Sciatic nerve (tissue), 2 donors: ENCODE measurements around the gene HNF1B. TPM values are rescaled to one million over a fixed set of nuclear protein-coding genes. Genes with fewer than 3 reads are reported as not detected.
"Not testable (repeated sequence)": the region's sequence is repeated elsewhere in the genome, so short reads cannot be mapped to it uniquely, and the experiment has no call there.

ENCODE experiments used
- ATAC-seq: fragments of 200-7000 bp; cut with Tn5 transposase; one replicate; pipeline ENCODE4 v1.9.1; 2020; ENCODE audit warnings: mild to moderate bottlenecking, moderate library complexity
- DNase-seq: peaks from one replicate; pipeline ENCODE4 v3.0.0-alpha.2; 2020; ENCODE audit warnings: low spot score
- intact Hi-C: fragments of 100-400 bp; cut with DNase I; formaldehyde crosslinking; loops from one replicate; pipeline ENCODE4 v1.14.2; 2022
- total RNA-seq: library from RNA; stranded (reverse); fragmentation: NEBNext Ultra II Directional; extraction: Animal tissue kit (Norgen Biotek cat#: 25700); gene quantifications from one replicate; pipeline ENCODE4 v1.2.1, GENCODE V29; 2021
- donor health status: DM: no; HTN: no; CAD: no.
- donor health status: DM: no; HTN: no; CAD: no.

The HNF1B gene
- total RNA-seq, 1 donor from 2014 or later = not detected

DNA sequence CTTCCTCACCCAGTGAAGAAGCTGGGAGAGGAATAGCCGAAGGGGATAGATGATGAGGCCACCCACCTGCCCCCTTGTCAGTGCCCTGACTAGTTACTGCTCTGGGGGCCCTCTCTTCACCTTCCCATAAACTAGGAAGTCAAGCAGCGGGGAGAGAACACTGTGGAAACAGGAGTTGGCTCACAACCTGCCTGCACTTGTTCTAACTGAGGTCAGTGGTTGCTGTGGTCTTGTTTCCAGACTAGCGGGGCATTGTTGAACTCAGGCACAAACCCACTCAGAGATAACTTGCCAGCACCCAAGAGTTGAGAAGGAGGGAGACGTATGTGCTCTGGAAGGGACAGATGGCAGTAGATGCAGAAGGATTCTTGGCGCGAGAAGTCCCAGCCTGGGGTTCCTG lies 53.1 kb downstream of the HNF1B start:
- no peak for ATAC-seq
- DNase-seq = no peak
- intact Hi-C loops = no loop called here

DNA sequence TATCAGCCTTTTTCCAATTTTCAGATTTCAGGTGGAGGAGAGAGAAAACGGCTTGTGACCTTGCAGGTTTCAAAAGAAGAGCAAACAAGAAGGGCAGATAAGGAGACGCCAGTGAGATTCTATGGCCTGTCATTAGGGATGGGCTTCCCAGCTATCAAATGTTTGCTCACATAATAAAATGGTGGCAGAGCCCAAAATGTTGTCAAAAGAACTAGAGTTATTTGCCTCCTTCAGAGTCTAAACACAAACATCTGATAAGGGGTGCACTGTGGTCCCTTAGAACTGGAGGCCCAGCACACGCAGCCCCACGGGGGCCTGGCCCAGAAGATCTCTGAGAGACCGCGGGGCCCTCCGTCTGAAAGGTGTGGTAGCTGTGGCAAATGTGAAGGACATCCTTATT lies 55.5 kb downstream of the HNF1B start:
- ATAC-seq (no peak), DNase-seq (no peak)
- intact Hi-C loops = no loop called here

DNA sequence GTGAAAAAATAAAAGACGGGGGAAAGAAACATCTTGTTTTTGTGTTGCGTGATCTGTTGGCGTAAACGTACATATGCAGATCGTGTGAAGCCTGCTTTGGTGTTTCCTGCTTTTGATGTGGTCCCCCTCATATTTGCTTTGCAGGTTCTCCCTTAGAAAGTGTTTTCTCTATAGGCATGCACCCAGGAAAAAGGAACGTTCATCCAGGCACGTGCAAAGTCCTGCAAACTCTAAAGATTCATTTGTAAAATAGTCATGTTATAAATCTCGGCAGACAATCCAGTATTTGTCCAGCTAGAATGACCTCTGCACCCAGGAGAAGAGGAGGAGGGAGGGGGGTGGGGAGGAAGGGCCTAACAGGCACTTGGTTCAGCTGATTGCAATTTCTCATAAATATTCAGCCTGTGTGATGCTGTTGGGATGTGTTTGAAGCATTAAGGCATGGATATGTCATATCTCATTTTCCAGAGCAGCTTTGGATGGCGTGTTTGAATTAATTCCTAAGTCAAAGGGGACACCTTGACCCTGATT lies 61.3 kb downstream of the HNF1B start:
- intact Hi-C loops = no loop called here
- no peak for ATAC-seq
- no peak for DNase-seq

DNA sequence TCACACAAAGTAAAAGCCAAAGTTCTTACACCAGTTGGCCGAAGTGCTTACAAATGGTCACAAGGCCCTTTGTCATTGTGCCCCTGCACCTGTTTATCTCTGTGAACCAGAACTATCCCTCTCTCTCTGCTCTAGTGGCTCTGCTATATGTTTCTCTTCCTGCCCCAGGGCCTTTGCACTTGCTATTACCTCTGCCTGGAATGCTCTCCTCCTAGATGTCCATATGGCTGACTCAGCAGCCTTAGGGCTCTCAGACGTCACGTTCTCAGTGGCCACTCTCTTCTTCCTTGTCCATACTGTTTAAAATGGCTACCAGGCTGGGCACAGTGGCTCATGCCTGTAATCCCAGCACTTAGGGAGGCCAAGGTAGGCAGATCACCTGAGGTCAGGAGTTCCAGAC lies 62.9 kb downstream of the HNF1B start:
- ATAC-seq (no peak), DNase-seq (no peak)
- intact Hi-C loops = no loop called here

DNA sequence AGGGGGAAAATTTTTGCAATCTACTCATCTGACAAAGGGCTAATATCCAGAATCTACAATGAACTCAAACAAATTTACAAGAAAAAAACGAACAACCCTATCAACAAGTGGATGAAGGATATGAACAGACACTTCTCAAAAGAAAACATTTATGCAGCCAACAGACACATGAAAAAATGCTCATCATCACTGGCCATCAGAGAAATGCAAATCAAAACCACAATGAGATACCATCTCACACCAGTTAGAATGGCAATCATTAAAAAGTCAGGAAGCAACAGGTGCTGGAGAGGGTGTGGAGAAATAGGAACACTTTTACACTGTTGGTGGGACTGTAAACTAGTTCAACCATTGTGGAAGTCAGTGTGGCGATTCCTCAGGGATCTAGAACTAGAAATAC lies 64.9 kb downstream of the HNF1B start:
- ATAC-seq, intact Hi-C loops, DNase-seq: not testable (repeated sequence)

DNA sequence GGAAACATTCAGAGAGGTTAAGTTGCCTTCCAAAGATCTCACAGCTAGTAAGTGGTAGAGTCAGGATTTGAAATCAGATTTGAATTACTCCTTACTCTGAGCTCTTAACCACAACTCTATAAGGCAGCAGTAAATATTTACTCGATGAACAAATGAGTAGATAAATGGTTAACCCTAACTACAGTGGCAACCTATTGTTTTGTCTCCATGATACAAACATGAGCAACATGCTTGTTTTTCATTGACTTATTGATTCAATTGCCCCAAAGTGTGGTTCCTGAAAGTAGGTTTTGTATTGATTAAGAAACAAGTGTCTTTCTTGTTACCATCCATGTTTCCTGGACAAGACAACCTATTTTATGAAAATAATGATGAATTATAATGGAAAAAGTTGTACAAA lies 66.8 kb downstream of the HNF1B start:
- ATAC-seq (no peak), DNase-seq (no peak)
- intact Hi-C loops = no loop called here

DNA sequence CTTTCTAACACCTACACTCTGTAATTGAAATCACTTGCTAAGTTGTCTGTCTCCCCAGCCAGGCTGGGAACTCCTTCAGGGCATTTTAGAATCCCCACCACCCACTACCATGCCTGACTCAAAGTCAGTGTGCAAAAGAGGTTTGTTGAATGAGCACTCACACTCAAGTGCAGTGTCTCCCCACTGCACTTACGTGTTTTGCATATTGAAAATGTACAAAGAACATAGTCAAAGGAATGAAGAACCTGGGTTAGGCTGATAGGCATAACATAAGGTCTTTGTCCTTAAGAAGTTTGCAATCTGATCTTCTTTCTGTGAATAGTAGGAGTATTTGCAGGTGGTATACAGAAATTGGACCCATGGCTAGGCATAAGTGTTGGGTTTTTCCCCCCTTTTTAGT lies 67.8 kb downstream of the HNF1B start:
- DNase-seq = no peak
- intact Hi-C loops = no loop called here

DNA sequence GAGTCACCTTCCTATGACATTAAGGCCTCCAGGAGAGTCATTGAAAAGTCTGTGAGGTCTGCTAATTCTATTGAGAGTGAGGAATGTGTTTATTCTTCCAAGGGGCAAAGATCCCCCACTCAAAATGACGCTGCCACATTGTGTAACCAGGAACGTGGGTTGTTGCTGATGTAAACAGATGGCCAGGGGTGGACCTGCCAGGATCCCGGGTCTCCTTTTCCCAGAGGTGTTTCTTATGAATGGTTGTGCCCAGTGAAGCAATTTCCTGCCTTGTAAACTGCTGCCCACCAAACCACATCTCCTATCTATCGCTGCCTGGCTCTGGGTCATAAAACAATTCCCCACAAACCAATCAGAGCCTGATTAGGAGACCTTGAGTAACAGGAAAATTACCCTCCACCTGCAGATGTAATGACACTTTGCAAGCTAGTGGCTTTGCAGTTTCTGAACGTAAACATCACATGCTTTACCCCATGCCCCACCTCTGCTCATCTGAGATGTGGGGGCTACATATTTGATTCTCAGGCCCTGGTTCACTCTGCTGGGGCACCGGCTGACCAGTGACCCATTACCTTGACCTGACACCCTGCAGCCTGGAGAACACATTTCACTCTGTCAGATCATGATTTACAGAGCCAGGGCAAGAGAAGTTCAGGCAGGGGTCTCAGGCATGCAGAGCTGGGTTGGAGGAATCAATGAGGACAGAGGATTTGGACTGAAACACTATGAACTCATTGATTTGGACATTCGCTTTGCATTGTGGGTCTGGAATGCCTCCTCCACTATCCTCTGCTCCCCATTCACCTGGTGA lies 68.5 kb downstream of the HNF1B start:
- ATAC-seq = no peak
- no peak for DNase-seq
- intact Hi-C loops = no loop called here

More for the DNA sequence above, 67.8 kb downstream of the HNF1B start:
- no peak for ATAC-seq

DNA sequence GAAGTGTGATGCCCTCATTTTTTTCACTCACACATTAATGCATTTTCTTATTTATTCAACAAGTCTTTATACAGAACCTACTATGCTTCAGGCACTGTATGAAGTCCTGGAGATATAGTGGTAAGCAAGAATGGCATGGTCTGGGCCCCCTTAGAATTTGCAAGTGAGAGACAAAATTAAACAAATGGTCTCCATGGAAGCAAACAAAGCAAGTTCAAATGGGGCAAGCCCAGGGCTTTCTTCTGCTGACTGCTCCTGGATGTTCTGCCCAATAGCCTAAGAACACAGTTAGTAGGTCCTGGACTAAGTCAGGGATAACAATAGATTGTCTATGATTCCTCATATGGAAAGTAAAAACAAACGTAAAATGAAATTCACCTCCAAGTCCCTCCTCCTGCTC lies 70.3 kb downstream of the HNF1B start:
- DNase-seq = no peak
- ATAC-seq = no peak
- intact Hi-C loops = loop anchor here (2.0 kb wide), 1 partner anchor 28 kb away; no protein-coding TSS in a partner anchor

DNA sequence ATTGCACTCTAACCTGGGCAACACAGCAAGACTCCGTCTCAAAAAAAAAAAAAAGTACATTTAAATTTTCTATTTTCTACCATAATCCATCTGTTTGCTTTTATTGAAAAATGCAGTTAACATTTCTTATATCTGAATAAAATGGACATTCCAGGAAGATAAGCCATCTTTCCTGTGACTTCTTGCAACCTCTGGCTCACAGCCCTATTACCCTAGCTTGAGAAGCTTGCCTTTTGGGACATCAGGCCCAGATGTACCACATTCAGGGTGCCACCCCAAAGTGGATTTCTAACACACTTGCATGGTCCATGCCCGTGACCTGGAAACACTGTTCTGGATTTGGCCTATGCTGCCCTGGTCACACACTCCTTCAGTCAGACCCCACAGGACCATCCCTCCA lies 71.5 kb downstream of the HNF1B start:
- intact Hi-C loops = no loop called here
- ATAC-seq (no peak), DNase-seq (no peak)

DNA sequence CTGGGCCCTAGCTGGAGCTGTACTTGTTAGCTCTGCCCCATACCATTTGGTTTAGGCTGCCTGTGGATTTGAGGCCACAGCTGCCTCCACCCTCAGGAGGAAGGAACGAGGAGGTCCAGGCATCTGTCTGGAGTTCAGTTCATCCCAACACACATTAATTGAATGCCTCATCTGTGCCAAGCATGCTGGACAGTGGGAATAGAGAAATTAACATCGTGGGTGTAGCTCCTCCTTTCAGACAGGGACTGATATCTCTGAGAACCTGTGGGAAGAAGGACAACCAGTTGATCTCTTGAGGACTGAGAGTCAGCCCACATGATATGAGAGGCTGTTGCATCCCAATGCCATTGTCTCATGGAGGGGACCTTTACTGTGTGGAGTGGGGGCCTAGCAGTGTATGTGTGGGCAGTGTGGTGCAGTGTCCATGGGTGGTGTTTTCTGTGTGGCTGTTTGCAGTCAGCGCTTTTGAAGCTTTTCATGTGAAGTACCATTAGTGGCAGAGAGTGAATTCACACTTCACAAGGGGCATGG lies 72.2 kb downstream of the HNF1B start:
- DNase-seq (no peak), ATAC-seq (no peak)
- intact Hi-C loops = no loop called here

DNA sequence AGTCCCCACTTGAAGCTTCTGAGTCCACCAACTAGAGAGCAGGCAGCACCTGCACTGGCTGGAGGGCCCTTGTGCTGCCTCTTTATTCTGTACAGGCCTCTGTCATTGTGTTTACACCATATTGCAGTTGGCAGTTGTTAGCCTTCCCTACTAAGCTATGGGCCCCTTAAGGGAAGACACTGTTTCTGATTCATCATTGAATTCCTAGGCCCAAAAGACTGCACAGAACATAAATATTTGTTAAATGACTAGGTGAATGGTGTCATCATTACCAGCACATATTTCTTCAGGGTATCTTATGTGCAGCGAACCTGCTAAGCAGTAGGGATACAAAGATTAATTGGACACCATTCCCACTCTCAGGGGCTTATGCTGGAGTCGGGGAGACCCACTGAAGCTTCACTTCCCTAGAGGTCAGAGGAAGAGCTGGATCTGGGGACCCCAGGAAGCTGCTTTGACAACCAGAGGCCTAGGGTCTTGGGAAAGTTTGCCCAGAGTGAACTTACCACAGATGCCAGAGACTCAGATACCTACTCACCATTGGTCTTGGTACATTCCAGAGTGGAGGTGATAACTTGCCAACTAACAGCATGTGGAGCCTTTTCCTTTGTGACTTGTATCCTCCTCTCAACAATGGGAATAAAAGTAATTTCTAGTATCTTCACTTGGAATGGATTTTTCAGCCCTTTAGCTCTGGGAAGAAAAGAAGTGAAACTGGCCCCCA lies 72.9 kb downstream of the HNF1B start:
- intact Hi-C loops = no loop called here
- DNase-seq (no peak), ATAC-seq (no peak)

DNA sequence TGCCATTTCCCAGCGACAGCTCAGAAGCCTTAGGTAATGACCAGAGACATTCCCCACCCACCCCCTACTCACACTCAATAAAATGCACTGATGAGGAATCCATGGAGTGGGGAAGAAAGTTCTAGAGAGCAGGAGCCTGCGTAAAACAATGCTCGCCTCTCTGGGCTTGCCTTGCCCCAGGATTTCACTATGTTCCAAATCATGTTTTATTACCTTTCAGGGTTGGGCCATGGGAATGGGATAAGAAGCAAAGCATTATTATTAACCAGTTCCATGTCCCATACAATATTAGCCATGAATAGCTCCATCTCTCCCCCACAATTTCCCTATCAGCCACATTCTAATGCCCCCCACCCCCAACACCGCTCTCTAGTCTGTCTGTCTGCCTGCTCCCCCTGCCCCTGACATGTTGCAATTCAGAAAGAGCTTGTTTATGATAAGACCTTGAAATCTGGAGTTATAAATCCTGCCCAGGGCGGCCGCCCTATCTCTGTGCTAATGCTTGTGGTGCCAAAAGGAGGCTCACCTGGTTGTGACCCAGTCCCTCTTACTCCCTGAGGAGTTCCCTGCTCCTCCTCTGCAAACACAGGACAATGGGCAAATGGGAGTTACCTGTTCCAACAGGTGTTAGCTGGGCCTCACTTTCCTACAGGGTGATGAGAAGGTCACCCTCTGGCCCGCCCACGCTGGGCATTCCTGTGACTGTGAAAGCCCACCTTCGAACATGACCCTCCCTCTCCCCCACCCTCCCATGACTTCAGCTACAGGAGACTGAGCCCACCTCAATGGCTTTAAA lies 73.6 kb downstream of the HNF1B start:
- ATAC-seq (no peak), DNase-seq (no peak)
- intact Hi-C loops = no loop called here

DNA sequence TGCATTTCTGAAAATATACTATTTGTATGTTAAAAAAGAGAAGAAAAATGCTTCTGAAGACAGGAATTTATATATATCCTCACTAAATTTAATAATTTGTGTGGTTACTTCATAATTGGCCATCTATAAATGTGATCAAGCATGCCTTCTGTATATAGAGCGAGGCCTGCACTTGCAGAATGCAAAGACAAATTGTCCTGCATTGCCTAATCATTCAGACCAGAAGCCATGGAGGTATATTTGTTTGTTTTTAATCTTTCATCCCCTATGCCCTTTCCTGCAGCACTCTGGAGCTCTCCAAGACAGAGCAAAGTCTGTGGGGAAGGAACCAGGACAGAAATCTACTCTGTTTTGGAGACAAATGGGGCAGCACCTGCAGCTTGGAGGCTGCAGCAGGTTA lies 77.8 kb downstream of the HNF1B start:
- DNase-seq (no peak), ATAC-seq (no peak)
- intact Hi-C loops = no loop called here

DNA sequence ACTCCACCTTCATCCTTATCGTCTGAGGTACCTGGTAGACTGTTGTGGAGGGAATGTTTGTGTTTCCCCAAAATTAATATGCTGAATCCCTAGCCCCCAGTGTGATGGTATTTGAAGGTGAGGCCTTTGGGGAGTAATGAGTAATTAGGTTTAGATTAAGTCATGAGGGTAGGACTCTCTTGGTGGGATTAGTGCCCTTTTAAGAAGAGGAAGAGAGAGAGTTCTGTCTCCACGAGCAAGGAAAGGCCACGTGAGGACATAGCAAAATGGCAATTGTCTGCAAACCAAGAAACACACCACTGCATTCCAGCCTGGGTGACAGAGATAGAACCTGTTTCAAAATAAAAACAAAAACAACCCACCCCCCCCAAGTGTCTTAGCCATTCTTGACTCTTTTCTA lies 80.6 kb downstream of the HNF1B start:
- DNase-seq = no peak
- ATAC-seq = no peak
- intact Hi-C loops = no loop called here

DNA sequence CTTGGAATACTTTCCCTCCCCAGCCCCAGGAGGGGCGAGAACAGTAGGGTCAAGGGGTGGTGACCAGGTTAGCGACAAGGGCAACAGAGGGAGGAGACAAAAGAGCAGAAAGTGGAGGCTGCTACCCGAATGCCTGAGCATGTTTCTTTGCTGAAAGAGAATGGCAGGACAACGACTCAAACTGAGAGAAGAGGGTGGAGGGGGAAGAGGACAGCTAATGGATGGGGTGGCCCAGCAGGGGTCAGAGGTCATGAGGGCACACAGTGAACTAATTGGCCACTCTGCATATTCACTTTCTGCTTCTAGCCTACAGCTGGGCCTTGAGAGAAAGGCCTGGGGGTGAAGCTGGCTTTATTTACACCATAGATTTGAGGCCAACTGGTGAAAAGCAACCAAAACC lies 82.5 kb downstream of the HNF1B start:
- intact Hi-C loops = no loop called here
- no peak for DNase-seq
- no peak for ATAC-seq

DNA sequence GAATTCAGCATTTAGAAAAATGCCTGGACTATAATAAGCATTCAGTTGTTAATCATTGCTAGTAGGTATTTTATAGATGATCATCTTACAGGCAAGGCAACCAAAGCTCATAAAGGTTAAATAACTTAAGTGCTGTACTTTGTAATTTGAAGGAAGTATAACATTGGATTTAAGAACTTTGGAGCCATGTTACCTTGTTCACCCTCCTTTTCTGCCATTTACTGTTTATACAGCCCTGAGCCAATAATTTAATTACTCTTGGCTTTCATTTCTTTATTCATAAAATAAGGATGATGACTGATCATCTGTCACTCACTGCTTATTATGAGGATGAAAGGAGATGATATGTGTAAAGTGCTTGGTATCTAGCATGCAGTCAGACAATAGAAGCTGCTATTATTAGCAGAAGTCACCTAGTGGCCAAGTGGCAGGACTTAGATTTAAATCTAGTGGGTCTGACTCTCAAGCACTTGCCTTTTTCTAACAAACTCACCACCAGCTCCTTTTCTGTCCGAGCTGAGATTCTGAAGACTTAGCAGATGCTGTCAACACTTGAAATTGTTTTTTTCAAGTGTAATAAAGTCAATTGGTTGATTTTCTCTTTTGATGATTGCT lies 83.4 kb downstream of the HNF1B start:
- intact Hi-C loops = no loop called here
- ATAC-seq = no peak

DNA sequence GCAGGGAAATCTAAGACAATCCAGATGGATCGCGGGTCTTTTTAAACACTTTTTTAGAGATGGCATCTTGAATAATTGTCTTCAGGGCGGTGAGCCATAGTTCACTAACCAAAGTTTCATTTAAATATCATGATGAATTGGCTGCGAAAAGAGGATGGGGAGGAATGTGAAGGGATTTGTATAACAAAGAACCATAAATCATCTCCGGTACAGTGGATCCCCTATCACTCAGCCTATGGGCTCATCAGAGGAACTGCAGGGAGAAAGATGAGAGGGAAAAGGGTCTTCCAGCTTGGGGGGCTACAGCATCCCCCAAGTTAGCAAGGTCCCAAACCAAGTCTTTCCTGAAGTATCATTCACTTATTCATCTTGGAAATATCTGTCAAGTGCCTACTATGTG lies 84.9 kb downstream of the HNF1B start:
- no peak for DNase-seq
- no peak for ATAC-seq
- intact Hi-C loops = no loop called here

More for the DNA sequence above, 83.4 kb downstream of the HNF1B start:
- DNase-seq = no peak

DNA sequence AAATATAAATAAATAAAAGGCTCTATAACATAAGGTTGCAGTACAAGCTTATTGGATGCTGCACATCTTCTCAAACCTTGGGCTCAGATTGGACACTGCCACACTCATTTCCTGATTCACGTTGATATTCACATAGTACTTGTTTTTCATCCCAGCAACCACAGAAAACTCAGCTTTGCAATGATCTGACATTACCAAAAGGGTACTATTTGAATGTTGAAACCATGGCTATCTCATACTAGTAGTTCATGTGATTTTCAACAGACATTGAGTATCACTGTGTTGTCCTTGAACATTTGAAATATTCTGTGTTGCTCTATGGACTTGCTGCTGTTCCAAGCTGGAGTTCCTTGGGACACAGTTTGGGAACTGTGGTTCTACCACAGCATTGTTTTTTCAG lies 87.7 kb downstream of the HNF1B start:
- ATAC-seq (no peak), DNase-seq (no peak)
- intact Hi-C loops = no loop called here
